WI38 (cell line): ENCODE measurements around the gene CARM1.

Experiments
- H3K4me3 ChIP-seq: 2 replicates; pipeline ENCODE4 v1.5.1; 2011; ENCODE audit warnings: low read depth, mild to moderate bottlenecking, control low read depth, low read length
- CTCF ChIP-seq: IDR thresholded peaks from 2 replicates; pipeline ENCODE4 v1.5.1; 2012; ENCODE audit warnings: low read depth, mild to moderate bottlenecking, control low read depth, low read length

Gene CARM1

GRCh38 chr19:10870955-10871603 lies at the start of gene CARM1:
CARM1 (plus strand) TSS chr19:10871553; CDS start chr19:10871703, 150 bp downstream.
- H3K4me3 ChIP-seq = peak within 1 kb of the TSS; percentile 77
- peak; percentile 41 for TF ChIP-seq CTCF

GRCh38 chr19:10823690-10824089 lies 47.7 kb upstream of the CARM1 start:
- H3K4me3 ChIP-seq = no peak overlapping the region
- TF ChIP-seq CTCF = no peak

GRCh38 chr19:10826231-10826630 lies 45.1 kb upstream of the CARM1 start:
- no peak for TF ChIP-seq CTCF
- H3K4me3 ChIP-seq = no peak overlapping the region

- TF ChIP-seq CTCF = no peak
These were observed 44.5 kb upstream of the CARM1 start for GRCh38 chr19:10826846-10827245.

GRCh38 chr19:10828981-10829821 lies 42.2 kb upstream of the CARM1 start:
- H3K4me3 ChIP-seq = no peak overlapping the region
- no peak for TF ChIP-seq CTCF

More at GRCh38 chr19:10826846-10827245, 44.5 kb upstream of the CARM1 start:
- no peak overlapping the region for H3K4me3 ChIP-seq

DNA sequence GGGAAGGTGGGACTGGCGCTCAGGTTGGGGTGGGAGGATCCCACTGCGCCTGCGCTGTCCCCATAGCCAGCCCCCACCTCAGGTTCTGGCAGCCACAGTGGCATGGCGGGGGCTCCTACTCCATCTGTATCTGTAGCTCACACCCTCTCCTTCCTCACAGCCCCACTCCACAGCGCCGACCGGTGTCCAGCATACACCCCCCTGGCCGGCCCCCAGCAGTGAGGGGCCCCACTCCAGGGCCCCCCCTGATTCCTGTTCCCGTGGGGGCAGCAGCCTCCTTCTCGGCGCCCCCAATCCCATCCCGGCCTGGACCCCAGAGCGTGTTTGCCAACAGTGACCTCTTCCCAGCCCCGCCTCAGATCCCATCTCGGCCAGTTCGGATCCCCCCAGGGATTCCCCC lies 41.4 kb upstream of the CARM1 start:
- no peak overlapping the region for H3K4me3 ChIP-seq
- no peak for TF ChIP-seq CTCF

GRCh38 chr19:10830370-10830769 lies 41.0 kb upstream of the CARM1 start:
- TF ChIP-seq CTCF = no peak
- H3K4me3 ChIP-seq = no peak overlapping the region
